Endometrial microvascular endothelial cells (primary cell): ENCODE data around the gene WWOX. TPM values are rescaled to one million over a fixed set of nuclear protein-coding genes. Genes with fewer than 3 reads are reported as not detected.

ENCODE experiments used
- in situ Hi-C: cut with HindIII; loops from 2 replicates; pipeline ENCODE4 v1.10.0; 2017; ENCODE audit warnings: low sequenced_read_pairs, low pct_unique_long_range_greater_than_20kb; ENCODE audit errors: inconsistent ontology term
- total RNA-seq: library from RNA; depleted of rRNA; stranded (reverse); fragments of >200 nt; gene quantifications from one replicate; pipeline ENCODE4 v1.2.3, GENCODE V29; 2015; ENCODE audit errors: inconsistent ontology term

The WWOX gene
- total RNA-seq, 1 donor from 2014 or later: 6.4 TPM

GRCh38 chr16:78755751-78756661 is 656.6 kb downstream of the WWOX start:
- in situ Hi-C loops: no loop called here

- in situ Hi-C loops: no loop called here
Measured at GRCh38 chr16:78759596-78759995, 660.1 kb downstream of the WWOX start.

- in situ Hi-C loops: no loop called here
Measured at GRCh38 chr16:78760611-78761010, 661.2 kb downstream of the WWOX start.

- in situ Hi-C loops: no loop called here
Measured at GRCh38 chr16:78761427-78761826, 662.0 kb downstream of the WWOX start.

- in situ Hi-C loops: no loop called here
Measured at GRCh38 chr16:78762222-78762621, 662.8 kb downstream of the WWOX start.

GRCh38 chr16:78763821-78764440 is 664.5 kb downstream of the WWOX start:
- in situ Hi-C loops: no loop called here

GRCh38 chr16:78764478-78764877 is 665.0 kb downstream of the WWOX start:
- in situ Hi-C loops: no loop called here

GRCh38 chr16:78768226-78768625 is 668.8 kb downstream of the WWOX start:
- in situ Hi-C loops: no loop called here

- in situ Hi-C loops: no loop called here
Measured at GRCh38 chr16:78768718-78769117, 669.3 kb downstream of the WWOX start.

- in situ Hi-C loops: no loop called here
Measured at GRCh38 chr16:78770353-78771091, 671.1 kb downstream of the WWOX start.

GRCh38 chr16:78773291-78773702 is 673.8 kb downstream of the WWOX start:
- in situ Hi-C loops: no loop called here

- in situ Hi-C loops: no loop called here
Measured at GRCh38 chr16:78773706-78774105, 674.3 kb downstream of the WWOX start.

- in situ Hi-C loops: no loop called here
Measured at GRCh38 chr16:78775161-78775561, 675.7 kb downstream of the WWOX start.

GRCh38 chr16:78778101-78779004 is 678.9 kb downstream of the WWOX start:
- in situ Hi-C loops: no loop called here

GRCh38 chr16:78780808-78781207 is 681.4 kb downstream of the WWOX start:
- in situ Hi-C loops: no loop called here

GRCh38 chr16:78782572-78782971 is 683.1 kb downstream of the WWOX start:
- in situ Hi-C loops: no loop called here

GRCh38 chr16:78783570-78784079 is 684.2 kb downstream of the WWOX start:
- in situ Hi-C loops: no loop called here

GRCh38 chr16:78784771-78785170 is 685.3 kb downstream of the WWOX start:
- in situ Hi-C loops: no loop called here
